Activated naive CD8-positive, alpha-beta T cell treated with anti-CD3 and anti-CD28 coated beads, Interleukin-2, amount 50 U/mL, for 16 hours (primary cell): ENCODE data around the gene HMGCS1.
"Not testable (repeated sequence)": the region's sequence is repeated elsewhere in the genome, so short reads cannot be mapped to it uniquely, and the experiment has no call there.

Experiments used
- DNase-seq: peaks from one replicate; pipeline ENCODE4 v3.0.0-alpha.2; 2020; ENCODE audit warnings: low read depth, low spot score

Gene HMGCS1

DNA sequence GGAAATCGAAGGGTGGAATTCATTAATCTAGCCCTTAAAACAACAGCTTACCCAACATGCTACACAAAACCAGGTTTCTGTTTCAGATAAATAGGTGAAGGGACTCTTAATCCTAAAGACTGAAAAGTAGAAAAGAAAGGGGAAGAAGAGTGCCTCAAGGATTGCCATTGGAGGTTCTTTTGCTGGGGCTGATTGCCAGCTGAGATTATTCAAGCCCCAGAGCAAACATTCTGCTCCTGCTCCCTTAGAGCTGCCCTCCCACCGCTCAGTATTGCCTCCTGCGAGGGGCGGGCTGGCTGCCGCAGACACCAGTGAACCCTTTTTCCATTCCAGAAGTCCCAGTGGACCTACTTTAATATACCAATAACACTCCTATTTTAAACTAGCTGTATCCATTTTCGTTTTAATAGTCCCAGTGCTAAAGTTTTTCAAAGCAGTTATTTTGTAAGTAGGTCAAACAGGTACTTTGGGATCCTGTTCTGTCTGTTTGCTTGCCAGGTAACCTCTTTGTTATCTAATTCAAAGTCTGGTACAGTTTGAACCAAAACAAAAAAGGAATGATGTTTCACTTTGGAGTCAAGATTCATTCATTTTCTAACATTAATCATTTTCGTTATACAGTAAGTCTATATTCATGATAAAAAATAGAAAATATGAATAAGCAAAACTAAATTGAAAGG is 38.6 kb downstream of the HMGCS1 start:
- DNase-seq, result no peak

- DNase-seq, result no peak
Measured at GRCh38 chr5:43273552-43273951, 39.7 kb downstream of the HMGCS1 start.

DNA sequence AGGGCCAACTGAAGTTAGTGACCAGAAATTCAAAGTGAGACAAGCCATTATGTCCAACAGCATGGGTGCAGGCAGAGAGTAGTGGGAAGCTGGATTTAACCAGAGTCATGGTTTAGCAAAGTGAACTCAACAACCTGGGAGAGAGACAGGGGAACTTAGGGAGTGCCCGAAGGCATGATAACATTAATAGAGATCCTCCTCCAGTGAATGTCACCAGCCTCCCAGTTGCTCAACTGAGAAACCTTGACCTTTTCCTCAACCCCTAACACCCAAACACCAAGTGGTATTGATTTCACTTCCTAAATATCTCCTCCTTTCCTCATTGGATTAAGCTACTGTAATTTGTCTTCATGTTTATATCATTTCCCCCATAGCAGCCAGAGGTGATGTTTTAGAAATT is 42.6 kb downstream of the HMGCS1 start:
- no peak for DNase-seq

- no peak for DNase-seq
Measured at GRCh38 chr5:43268188-43268820, 44.9 kb downstream of the HMGCS1 start.

- DNase-seq, result not testable (repeated sequence)
Measured at GRCh38 chr5:43262269-43262668, 50.9 kb downstream of the HMGCS1 start.

GRCh38 chr5:43258116-43258515 is 55.1 kb downstream of the HMGCS1 start:
- DNase-seq, result no peak

DNA sequence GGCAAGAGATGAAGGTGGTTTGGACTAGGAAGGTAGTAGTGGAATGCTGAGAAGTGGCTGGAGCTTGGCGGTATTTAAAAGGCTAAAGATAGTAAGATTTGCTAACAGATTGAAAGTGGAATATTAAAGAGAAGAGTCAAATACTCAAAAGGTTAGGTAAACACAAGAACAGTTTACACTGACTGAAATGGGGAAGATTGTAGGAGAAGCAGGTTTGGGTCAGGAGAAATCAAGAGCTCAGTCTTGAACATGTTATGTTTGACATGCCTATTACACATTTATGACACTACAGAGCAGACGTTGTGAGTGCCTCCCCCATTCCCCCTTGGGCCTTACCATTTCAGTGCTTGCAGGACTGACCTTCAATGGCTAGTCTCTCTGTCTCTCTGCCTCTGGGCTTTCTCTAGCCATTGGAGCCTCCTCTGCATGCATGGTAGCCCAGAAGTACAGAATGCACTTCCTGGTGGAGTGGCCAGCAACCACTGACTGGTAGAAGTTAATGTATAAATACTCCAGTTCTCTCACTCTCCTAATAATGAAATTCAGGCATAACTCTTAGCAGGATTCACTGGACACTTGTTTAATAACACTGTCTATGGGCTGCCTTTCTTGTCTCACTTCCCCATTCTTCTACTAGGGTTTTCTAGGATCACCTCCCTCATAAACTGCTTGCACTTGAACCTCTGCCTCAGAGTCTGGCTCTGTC is 56.8 kb downstream of the HMGCS1 start:
- no peak for DNase-seq

- no peak for DNase-seq
Measured at GRCh38 chr5:43255704-43256103, 57.5 kb downstream of the HMGCS1 start.

- no peak for DNase-seq
Measured at GRCh38 chr5:43251754-43252153, 61.5 kb downstream of the HMGCS1 start.

DNA sequence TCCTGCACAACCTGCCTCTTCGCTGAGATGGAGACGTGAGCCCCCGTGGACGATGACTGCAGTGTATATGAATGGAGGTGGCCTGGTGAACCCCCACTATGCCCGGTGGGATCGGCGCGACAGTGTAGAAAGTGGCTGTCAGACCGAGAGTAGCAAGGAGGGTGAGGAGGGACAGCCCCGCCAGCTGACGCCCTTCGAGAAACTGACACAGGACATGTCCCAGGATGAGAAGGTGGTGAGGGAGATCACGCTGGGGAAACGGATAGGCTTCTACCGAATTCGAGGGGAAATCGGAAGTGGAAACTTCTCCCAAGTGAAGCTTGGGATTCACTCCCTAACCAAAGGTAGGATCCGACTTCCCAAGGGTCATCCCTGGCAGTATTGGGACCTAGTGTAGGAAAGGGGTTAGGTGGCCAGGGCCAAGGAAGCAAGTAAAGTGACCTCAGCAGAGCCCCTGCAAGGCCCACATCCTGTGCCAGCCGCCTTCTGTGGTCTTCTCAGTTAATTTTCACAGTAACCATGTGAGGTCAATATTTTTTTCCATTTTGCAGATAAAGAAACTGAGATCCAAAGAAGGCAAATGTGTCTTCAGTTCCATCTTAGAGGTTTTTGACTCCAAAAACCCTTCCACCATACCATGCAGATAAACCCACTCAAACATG is 67.4 kb downstream of the HMGCS1 start:
- no peak for DNase-seq

GRCh38 chr5:43244823-43245565 is 68.2 kb downstream of the HMGCS1 start:
- DNase-seq, result no peak

GRCh38 chr5:43243270-43243669 is 69.9 kb downstream of the HMGCS1 start:
- DNase-seq, result no peak

GRCh38 chr5:43242196-43242595 is 71.0 kb downstream of the HMGCS1 start:
- DNase-seq, result no peak
